ENCODE results near the gene USP6NL.

DNA sequence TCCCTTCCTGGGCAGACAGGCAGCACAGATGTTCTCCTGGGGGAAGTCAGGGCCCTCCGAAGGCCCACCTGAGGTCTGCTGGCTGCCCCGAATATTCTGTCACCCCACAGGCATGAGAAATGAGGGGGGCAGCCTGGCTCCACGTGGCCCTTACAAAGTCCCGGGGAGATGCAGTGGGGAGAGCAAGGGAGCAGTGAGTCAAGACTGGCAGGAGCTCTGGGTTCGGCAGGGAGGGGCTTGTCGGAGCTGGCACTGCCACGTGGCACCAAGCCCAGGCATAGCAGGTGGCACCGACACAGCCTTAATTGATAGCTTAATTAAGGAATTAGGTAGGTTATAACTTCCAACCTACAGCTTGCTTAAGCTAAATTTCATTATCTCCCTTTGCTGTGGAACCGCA, 163.9 kb downstream of the USP6NL start:
- no peak for TF ChIP-seq ARNT (IDR thresholded peaks at IDR 0.05)
- no peak for TF ChIP-seq SP1 (IDR thresholded peaks at IDR 0.05)
- no peak for TF ChIP-seq FOXM1 (IDR thresholded peaks at IDR 0.05; ENCODE audit: borderline replicate concordance)
- no peak for TF ChIP-seq BHLHE40 (IDR thresholded peaks at IDR 0.05; ENCODE audit: borderline replicate concordance)
- TF ChIP-seq FOXA1 (IDR thresholded peaks at IDR 0.05), result no peak
- no peak for TF ChIP-seq ELF4 (IDR thresholded peaks at IDR 0.05)
- no peak for TF ChIP-seq NFRKB (IDR thresholded peaks at IDR 0.05)
- no peak for TF ChIP-seq TARDBP (IDR thresholded peaks at IDR 0.05)
- TF ChIP-seq HDGF (IDR thresholded peaks at IDR 0.05; ENCODE audit: borderline replicate concordance), result no peak
